Measurements from ENCODE around the gene AGAP3.

DNA sequence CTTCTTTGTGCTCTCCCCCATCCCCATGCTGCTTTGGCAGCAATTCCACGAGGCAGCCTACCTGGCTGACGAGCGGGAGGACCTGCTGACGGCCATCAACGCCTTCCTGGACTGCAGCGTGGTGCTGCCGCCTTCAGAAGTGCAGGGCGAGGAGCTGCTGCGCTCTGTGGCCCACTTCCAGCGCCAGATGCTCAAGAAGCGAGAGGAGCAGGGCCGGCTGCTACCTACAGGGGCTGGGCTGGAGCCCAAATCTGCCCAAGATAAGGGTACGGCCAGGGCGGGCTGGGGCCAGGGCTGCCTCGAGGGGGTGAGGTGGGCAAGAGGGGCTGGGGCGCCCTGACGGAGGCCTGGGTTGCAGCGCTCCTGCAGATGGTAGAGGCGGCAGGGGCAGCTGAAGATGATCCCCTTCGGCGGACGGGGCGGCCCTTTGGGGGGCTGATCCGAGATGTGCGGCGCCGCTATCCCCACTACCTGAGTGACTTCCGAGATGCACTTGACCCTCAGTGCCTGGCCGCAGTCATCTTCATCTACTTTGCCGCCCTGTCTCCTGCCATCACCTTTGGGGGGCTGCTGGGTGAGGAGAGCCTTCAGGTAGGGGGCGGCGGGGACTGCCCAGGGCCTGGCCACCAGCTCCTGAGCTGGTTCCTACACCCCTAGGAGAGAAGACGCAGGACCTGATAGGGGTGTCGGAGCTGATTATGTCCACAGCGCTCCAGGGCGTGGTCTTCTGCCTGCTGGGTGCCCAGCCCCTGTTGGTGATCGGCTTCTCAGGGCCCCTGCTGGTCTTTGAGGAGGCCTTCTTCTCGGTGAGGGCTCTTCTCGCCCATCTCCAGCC, 15.0 kb upstream of the AGAP3 start:
- TF ChIP-seq, protein P1, sequence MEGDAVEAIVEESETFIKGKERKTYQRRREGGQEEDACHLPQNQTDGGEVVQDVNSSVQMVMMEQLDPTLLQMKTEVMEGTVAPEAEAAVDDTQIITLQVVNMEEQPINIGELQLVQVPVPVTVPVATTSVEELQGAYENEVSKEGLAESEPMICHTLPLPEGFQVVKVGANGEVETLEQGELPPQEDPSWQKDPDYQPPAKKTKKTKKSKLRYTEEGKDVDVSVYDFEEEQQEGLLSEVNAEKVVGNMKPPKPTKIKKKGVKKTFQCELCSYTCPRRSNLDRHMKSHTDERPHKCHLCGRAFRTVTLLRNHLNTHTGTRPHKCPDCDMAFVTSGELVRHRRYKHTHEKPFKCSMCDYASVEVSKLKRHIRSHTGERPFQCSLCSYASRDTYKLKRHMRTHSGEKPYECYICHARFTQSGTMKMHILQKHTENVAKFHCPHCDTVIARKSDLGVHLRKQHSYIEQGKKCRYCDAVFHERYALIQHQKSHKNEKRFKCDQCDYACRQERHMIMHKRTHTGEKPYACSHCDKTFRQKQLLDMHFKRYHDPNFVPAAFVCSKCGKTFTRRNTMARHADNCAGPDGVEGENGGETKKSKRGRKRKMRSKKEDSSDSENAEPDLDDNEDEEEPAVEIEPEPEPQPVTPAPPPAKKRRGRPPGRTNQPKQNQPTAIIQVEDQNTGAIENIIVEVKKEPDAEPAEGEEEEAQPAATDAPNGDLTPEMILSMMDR (IDR thresholded peaks at IDR 0.05; ENCODE audit: insufficient read depth, low read depth, low read length) = no peak
- no peak for TF ChIP-seq EZH2 (IDR thresholded peaks at IDR 0.05; ENCODE audit: insufficient read depth, low read length)

All from astrocyte (in vitro differentiated cells and primary cell).